ENCODE measurements around the gene NTM. TPM values are rescaled to one million over a fixed set of nuclear protein-coding genes. Genes with fewer than 3 reads are reported as not detected.
"Not testable (repeated sequence)": the region's sequence is repeated elsewhere in the genome, so short reads cannot be mapped to it uniquely, and the experiment has no call there.

The NTM gene
- total RNA-seq, 1 donor: not detected

DNA sequence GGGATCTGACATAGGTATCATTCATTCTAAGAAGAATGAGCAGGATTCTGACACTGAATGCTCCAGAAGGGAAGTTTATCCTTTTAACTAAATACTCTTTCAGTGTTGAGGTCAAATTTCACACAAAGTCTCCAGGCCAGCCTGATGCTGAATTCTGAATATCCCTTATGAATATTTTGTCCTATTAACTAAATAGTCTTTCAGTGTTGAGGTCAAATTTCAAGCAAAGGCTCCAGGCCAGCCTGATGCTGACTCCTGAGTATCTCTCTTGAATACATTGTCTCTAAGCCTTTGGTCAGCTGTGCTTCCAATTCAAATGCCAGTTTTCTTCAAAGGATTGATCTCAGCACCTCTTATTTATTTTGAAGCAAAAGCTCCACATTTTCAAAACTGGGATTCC is 676.8 kb downstream of the NTM start:
- no peak for DNase-seq (ENCODE audit: low read depth in 2 of 3, low spot score in 2 of 3)

DNA sequence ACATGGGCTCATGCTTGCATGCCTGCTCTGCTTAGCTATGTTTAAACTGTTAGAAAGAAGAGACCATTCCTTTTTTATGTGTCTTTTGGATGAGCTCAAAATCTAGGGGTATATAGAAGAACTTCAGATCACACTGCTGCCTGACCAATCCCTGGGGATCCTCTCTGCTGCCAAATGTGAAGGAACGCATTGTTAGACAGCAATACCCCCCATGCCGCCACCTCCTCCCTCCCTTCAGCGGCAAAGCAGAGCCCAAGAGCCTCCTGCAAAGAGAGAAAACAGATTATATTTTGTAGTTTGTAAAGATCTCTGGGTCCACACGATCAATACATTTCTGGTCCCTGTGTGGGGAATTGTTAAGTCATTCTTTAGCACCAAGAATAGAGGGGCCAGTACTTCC is 677.6 kb downstream of the NTM start:
- no peak for DNase-seq (ENCODE audit: low read depth in 2 of 3, low spot score in 2 of 3)

DNA sequence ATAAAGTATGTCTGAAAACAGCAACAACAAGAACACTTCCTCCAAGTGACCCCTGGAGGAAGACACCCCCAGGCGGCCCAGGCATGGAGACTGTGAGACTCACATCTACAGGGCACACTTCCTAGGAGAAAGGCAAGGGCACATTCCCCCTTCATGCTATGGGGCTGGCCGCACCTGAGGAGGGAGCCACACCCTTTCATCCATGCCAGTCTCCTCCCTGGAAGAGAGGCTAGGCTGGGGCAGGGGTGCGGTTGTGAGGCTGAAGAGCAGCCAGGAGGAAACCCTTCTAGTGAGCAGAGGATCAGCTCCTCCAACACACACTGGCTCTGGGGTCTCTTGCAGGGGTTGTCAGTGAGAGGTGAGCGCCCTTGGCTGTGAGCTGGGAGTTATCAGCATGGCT is 678.8 kb downstream of the NTM start:
- no peak for DNase-seq (ENCODE audit: low read depth in 2 of 3, low spot score in 2 of 3)

DNA sequence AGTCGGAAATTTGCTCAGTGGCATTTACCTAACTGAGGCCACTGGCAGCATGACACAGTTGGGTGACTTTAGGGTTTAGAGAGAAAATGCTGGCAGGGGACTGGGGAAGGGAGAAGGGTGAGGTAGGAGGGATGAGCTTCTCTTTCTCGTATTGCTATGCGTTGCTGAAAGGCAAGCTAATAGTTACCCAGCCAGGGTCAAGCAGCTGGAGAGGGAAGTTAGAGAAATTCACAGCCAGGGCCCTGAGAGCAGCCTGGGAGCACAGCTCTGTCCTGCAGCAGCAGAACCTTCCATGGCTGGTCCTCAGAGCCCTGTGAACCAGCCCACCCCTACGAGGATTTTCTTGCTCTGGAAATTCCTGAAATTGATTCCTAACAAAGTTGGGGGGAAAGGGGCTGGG is 679.6 kb downstream of the NTM start:
- no peak for DNase-seq (ENCODE audit: low read depth in 2 of 3, low spot score in 2 of 3)

DNA sequence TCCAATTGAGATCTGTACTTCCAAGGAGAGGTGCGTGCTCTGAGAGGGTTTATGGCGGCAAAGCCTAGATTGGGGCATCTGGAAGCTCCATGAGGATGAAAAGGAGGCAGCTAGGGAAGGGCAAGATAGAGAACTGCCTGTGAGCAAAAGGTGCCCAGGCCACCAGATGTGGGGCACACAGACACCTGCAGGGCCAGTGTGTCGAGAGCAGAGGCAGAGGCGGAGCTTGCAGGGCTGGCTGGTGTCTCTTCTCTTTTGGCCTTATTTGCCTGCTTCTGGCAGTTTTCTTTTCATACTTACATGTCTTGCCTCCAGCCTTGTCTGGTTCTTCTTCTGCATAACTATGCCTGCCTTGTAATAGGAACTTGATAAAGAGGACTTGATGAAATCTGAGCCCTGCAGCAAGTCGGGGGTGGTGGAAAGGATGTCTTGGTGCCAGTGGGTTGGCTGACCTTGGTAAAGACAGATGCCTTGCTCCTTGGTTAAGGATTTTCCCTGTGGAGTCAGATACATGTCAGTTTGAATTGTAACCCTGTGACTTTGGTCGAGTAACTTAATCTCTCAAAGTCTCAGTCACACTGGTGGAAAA is 680.3 kb downstream of the NTM start:
- no peak for DNase-seq (ENCODE audit: low read depth in 2 of 3, low spot score in 2 of 3)

DNA sequence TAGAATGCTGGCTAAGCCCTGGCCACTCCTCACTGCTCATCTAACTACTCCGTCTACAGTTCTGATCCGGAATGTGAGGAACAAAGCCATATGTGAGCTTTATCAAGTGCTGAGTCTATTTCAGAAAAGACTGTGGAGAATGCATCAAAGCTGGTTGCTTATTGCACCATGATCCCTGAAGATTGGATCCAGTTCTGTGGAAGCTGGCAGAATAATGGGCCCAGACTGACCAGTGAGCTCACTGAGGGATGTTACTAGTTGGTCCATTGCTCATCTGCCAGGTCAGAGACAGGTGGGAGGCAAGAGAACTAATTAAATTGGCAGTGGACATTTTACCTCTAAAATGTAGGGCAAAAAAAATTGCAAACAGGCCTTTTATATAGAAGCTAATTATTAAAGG is 681.3 kb downstream of the NTM start:
- DNase-seq (ENCODE audit: low read depth in 2 of 3, low spot score in 2 of 3): no peak

DNA sequence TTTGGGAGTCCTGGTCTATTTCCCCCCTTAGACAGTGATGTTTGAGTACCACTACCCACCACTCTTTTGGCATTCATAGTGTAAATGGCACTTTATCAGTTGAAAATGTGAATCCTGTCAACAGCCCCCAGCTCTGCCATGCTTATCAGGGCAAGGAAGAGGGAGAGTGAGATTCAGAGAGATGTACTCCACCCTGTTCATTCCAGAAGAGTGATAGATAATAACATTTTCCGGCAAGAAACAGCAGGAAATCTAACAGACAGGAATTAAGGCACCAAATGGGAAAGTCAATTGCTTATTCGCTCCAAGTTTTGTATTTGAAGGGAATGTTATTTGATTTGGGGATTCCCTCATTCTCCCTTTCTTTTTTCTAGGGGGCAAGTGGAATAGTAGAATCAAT is 681.9 kb downstream of the NTM start:
- DNase-seq (ENCODE audit: low read depth in 2 of 3, low spot score in 2 of 3): no peak

DNA sequence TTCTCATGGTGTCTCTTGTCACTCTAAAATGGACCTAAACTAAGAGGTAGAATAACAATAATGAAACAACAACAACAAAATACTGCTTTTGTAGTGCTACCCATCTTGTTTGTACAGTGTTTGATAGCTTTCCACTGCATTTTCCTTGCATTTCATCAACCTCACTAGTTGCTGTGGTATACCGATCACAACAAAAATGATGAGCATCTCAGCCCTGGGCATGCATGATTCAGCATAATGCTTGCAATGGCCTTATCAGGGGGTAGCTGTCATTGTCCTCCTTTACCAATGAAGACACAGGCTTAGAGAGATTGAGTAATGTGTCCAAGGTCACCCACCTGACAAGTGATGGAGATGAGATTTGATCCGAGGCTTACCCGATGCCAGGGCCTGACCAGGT is 682.5 kb downstream of the NTM start:
- no peak for DNase-seq (ENCODE audit: low read depth in 2 of 3, low spot score in 2 of 3)

DNA sequence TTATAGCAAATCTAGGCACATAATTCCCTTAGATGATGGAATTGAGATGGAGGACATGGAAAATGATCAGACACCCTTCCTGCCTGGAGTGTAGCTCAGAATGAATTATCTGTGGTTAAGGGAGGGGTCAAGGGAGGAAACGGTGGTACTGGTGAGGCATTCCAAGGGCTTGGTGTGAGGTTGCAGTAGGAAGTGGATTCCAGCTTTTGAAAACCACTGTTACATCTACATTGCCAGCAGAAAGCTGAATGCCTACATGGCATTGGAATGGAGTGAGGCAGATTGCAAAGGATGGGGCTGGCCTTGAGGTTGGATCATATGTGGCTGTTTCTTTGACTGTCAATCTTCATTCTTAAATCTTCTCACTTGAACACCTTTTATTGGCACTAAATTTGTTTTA is 684.4 kb downstream of the NTM start:
- DNase-seq (ENCODE audit: low read depth in 2 of 3, low spot score in 2 of 3): no peak

DNA sequence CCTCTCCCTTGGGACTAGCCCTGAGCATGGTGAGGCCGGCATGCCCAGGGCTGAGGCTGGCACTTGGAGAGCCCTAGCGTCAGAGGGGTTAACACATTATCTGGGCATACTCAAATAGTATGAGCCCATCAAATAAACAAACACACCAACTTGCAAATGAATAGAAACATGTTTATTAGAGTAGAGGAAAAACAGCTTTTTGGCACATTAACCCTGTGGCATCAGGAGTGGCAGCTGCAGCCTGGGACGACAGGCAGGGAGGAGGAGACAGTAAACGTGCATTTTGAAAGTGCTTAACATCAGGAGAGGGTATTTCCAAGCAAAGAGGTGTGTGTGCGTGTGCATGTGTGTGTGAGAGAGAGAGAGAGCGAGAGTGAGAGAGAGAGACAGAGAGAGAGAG is 684.9 kb downstream of the NTM start:
- DNase-seq (ENCODE audit: low read depth in 2 of 3, low spot score in 2 of 3): no peak

DNA sequence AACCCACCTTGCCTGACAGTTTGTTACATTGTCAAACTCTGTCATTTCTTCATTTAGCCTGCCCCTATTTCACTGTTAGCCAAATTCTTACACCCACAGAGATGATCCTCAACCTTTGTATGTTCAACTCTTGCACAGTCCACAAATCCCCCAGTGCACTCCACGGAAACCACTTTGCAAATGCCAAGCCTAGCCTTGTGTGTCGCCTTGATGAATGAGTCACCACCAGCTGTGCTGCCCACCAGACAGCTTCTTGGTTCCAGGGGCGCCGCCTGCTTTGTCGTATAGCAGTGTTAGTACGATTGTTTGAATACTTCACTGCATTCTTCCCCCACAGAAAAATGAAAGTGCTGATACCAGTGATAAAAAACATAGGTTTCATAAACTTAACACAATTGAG is 686.3 kb downstream of the NTM start:
- no peak for DNase-seq (ENCODE audit: low read depth in 2 of 3, low spot score in 2 of 3)

DNA sequence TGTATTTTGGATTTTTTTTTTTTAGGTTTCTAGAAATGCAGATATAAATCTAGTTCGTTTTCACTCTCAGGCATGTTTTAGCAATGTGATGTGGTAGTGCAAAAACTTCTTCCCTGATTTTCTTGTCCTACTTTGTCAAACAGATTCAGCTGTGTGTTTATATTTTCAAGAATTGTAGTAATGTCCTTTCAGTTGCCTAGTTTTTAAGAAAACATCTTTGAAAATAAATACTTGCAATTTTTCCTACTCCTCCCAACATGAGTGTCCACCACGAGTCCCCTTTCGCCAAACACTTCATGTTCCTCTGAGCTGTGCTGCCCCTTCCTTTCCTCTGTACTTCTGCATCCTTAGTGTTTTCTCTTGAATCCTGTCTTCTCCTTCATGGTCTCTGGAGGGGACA is 686.9 kb downstream of the NTM start:
- DNase-seq (ENCODE audit: low read depth in 2 of 3, low spot score in 2 of 3): no peak

DNA sequence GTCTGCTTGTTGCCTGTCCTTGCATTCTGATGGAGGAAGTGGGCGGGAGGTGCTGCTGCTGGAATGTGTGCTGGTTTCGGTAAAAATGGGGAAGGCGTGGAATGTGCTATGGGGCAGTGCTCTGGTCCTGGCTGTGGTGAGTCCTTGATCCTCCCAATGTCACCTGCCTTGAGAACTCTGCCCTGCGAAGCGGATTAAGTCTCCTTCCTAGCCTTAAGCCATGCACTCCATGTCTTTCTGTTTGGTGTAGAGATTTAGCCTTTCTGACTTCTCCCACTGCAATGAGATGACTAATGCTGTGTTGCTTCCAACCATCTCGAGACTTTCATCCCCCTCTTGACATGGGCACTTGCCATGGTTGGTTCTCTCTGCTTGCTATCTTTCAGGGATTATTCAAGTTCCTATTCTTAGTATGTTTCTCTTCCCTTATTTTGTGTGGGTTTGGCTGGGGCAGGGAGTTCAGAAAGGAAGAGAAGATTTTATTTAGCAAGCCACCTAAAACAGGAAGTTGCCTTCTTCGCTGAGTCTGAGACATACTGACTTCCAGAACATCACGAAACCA is 687.9 kb downstream of the NTM start:
- peak in 2 of 3 donors; percentile 2 to 57 for DNase-seq (ENCODE audit: low read depth in 2 of 3, low spot score in 2 of 3)

DNA sequence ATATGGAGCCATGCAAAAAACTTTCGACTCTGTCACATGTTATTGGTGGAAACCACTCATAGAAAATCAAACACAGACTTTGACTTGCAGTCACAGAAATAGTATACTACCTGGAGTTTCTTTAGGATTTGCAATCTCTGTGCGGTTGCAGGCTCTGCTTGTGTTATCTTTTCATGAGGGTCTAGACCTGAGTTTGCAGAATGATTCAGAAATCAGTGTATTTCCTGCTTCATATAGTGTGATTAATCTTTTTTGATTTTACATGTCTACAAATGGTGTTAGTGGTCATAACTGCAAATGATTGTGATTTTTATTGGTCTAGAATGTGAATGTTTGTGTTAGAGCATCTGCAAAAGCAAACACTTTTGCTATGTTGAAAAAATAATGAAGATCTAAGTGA is 690.2 kb downstream of the NTM start:
- DNase-seq (ENCODE audit: low read depth in 2 of 3, low spot score in 2 of 3): no peak

DNA sequence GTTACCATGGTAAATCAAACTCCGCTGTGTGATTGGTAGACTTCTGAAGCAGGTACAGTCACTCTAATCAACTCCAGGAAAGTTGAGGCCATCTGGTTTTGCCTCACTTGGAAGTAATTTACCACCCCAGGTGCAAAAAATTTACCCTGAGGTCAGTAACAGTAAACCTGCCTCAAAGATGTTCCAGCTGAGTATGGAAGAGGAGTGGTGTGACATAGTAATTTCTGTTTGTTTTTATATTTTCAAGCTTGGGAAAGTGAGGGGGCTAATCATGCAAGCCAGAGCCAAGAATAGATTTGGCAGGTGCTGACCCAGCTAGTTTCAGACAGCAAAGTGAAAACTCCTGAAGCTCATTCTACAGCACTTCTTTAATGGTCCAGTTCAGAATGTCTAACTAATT is 691.6 kb downstream of the NTM start:
- DNase-seq (ENCODE audit: low read depth in 2 of 3, low spot score in 2 of 3): no peak

DNA sequence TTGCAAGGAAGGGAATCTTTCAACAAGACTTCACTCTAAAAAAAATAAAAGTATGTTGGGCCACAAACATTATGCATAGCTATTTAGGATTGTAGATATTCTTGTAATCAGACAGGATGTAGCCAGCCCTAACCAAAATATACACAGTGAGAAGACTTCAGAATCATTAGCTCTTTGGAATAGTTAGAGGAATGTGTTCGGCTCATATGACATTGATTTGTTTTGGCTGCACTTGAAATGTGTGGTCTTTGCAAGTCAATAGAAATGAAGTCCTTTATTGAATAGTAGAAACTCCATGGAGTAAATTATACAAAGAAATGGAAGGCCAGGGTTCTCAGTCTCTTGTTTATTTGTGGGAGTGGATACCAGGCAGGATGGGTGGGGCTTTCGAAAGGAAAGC is 692.1 kb downstream of the NTM start:
- no peak for DNase-seq (ENCODE audit: low read depth in 2 of 3, low spot score in 2 of 3)

DNA sequence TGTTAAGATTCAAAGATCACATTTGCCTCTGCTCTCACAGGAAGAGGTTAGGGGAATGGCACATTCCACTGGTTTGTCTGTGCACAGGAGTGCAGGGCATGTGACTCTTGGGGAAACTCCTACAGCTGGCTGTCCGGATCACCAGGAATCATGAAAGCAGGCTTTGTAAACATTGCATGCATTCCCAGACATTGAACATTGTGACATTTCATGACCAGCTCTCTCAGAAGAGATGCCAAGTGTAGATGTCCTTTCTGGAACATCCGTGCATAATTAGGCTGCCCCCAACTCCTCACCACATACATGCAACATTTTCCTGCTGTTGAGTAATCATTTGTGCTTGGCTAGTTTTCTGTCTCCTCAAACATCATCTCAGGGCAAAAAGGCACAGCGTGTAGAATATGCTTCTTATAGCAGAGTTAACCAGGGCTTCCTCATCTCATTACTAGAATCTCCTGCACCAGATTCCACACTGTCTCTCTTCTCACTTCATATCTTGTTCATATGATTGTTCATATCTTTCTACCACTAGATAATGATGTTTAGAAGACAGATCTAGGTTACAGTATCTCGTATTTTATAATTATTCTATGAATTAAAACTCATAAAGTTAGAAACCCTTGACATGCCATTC is 694.7 kb downstream of the NTM start:
- no peak for DNase-seq (ENCODE audit: low read depth in 2 of 3, low spot score in 2 of 3)

DNA sequence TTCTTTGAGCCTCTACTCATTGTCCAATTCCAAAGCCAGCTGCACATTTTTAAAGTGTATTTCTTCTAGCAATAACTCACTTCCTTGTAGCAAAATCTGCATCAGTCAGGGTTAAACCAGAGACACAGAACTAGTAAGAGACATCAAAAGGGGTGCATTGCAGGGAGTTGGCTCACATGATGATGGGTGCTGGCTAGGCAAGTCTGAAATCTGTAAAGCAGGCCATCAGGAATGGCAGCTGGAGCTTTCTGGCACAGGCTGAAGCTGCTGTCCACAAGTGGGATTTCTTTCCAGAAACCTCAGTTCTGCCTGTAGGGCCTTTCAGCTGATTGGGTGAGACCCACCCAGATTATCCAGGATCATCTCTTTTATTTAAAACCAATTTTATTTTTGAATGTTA is 698.1 kb downstream of the NTM start:
- no peak for DNase-seq (ENCODE audit: low read depth in 2 of 3, low spot score in 2 of 3)

DNA sequence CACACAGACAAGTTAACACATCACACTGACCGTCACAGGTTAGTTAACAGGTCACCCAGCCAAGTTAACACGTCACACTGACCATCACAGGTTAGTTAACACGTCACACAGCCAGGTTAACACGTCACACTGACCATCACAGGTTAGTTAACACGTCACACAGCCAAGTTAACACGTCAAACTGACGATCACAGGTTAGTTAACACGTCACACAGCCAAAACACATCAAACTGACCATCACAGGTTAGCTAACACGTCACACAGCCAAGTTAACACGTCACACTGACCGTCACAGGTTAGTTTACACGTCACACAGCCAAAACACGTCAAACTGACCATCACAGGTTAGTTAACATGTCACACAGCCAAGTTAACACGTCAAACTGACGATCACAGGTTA is 699.2 kb downstream of the NTM start:
- DNase-seq (ENCODE audit: low read depth in 2 of 3, low spot score in 2 of 3): not testable (repeated sequence)

DNA sequence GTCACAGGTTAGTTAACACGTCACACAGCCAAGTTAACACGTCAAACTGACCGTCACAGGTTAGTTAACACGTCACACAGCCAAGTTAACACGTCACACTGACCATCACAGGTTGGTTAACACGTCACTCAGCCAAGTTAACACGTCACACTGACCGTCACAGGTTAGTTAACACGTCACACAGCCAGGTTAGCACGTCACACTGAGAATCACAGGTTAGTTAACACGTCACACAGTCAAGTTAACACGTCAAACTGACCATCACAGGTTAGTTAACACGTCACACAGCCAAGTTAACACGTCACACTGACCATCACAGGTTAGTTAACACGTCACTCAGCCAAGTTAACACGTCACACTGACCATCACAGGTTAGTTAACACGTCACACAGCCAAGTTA is 700.5 kb downstream of the NTM start:
- DNase-seq (ENCODE audit: low read depth in 2 of 3, low spot score in 2 of 3): not testable (repeated sequence)

DNA sequence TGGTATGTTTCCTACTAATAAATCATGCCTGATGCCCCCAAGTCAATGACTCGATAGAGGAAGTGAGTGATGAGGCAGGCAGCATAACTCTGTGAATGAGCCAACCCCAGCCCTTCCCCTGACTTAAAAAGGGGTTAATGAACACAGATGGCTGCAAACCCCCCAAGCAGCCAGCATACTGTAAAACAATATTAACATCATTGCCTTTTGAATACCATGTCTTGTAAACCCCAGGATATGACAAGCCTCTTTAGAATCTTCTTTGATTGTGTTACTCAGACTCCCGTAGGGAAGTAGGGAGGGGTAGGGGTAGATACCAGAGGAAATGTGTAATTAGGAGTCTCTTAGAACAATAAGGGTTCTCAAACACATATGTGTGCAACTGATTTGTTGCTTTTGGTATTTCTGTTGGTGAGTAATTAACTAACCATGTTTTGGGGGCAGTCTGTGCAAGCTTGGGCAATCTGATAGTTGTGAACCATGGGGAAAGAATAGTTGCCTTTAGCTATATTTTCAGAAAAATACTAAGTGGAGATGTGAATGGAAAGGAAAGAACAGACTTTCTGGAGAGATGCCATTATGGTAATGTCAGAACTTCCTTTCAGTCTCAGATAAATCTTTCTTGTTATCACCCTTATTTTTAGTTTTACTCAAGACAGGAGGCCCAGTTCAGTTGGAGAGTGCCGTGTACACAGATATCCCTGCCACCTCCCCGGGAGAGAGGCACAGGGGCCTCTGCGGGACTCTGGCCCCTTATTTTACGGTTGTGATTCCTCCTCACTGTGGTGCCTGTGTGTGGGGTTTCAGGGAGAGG is 701.8 kb downstream of the NTM start:
- DNase-seq (ENCODE audit: low read depth in 2 of 3, low spot score in 2 of 3): no peak

DNA sequence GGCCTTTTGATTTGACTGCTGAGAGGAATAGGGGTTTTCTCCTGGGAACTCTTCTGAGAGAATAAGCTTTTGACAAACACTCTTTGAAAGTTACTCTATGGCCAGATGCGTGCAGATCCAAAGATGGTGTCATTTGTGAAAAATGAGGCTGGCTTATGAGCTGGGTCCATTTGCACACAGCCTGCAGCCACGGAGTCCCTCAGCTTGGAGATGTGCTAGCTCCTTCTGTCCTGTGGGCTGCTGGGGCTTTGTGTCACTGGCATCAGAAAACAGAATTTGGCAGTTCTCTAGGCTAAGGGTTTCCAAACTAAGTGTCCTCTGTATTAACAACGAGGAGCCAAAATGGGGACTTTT is 702.4 kb downstream of the NTM start:
- DNase-seq (ENCODE audit: low read depth in 2 of 3, low spot score in 2 of 3): no peak

All from hematopoietic multipotent progenitor cell (in vitro differentiated cells).